IMR-90 (cell line): ENCODE measurements around the gene MAGI2. TPM values are rescaled to one million over a fixed set of nuclear protein-coding genes. Genes with fewer than 3 reads are reported as not detected.

Experiments used
- ATAC-seq: fragments of 200-7000 bp; cut with Tn5 transposase; 2 replicates; pipeline ENCODE4 v1.9.1; 2020; ENCODE audit warnings: low read depth, mild to moderate bottlenecking, moderate library complexity
- BruUV-seq: library from RNA; stranded (reverse); fragments of 400-500 nt; replicated peaks from 2 replicates; lab custom pipeline; 2021; lab: Mats Ljungman, UMichigan
- CTCF ChIA-PET: fragments of 300-600 bp; formaldehyde crosslinking; extraction: SDS; loops from one replicate; lab custom pipeline; 2021; ENCODE audit warnings: antibody characterized with exemption; lab: Yijun Ruan, JAX
- POLR2A ChIA-PET: fragments of 300-600 bp; sonication (Branson Sonifier 250); formaldehyde crosslinking; loops from one replicate; lab custom pipeline; 2022; ENCODE audit warnings: antibody characterized with exemption; ENCODE audit not compliant: unreplicated experiment; lab: Charles Lee
- DNase-seq: peaks from one replicate; pipeline ENCODE4 v3.0.0; 2013
- H2AFZ ChIP-seq: replicated peaks from 2 replicates; pipeline ENCODE3; 2013; ENCODE audit warnings: low read length, mild to moderate bottlenecking; ENCODE audit not compliant: poor library complexity
- H2AK5ac ChIP-seq: 2 replicates; pipeline ENCODE4 v1.6.1; 2013; ENCODE audit warnings: low read depth, low read length, inconsistent platforms
- H2AK9ac ChIP-seq: replicated peaks from 2 replicates; pipeline ENCODE3; 2013; ENCODE audit warnings: mild to moderate bottlenecking, low read depth, low read length, moderate library complexity; ENCODE audit not compliant: poor library complexity
- H2BK120ac ChIP-seq: 2 replicates; pipeline ENCODE4 v1.6.1; 2013; ENCODE audit warnings: low read depth, low read length, inconsistent platforms
- H2BK15ac ChIP-seq: 3 replicates; pipeline ENCODE4 v1.6.1; 2013; ENCODE audit warnings: low read depth, low read length, inconsistent platforms
- H2BK20ac ChIP-seq: 2 replicates; pipeline ENCODE4 v1.6.1; 2013; ENCODE audit warnings: low read depth, mild to moderate bottlenecking, inconsistent platforms, low read length, moderate library complexity
- H2BK5ac ChIP-seq: 2 replicates; pipeline ENCODE4 v1.6.1; 2013; ENCODE audit warnings: mild to moderate bottlenecking, low read depth, low read length, inconsistent platforms; ENCODE audit not compliant: poor library complexity, severe bottlenecking
- H3K14ac ChIP-seq: replicated peaks from 2 replicates; pipeline ENCODE4 v1.6.1; 2013; ENCODE audit warnings: low read depth, low read length, inconsistent platforms
- H3K18ac ChIP-seq: 2 replicates; pipeline ENCODE4 v1.6.1; 2013; ENCODE audit warnings: low read depth, low read length, control low read depth
- H3K23ac ChIP-seq: 2 replicates; pipeline ENCODE4 v1.6.1; 2013; ENCODE audit warnings: low read depth, low read length, inconsistent platforms
- H3K27ac ChIP-seq: 2 replicates; pipeline ENCODE4 v1.5.1; 2013; ENCODE audit warnings: mild to moderate bottlenecking, control low read depth, low read length; ENCODE audit not compliant: insufficient read depth
- H3K27me3 ChIP-seq: 2 replicates; pipeline ENCODE4 v1.6.1; 2013; ENCODE audit warnings: low read length; ENCODE audit not compliant: control insufficient read depth, insufficient read depth
- H3K36me3 ChIP-seq: 2 replicates; pipeline ENCODE4 v1.6.1; 2013; ENCODE audit warnings: low read length, mixed read lengths; ENCODE audit not compliant: control insufficient read depth, insufficient read depth
- H3K4ac ChIP-seq: 2 replicates; pipeline ENCODE4 v1.6.1; 2013; ENCODE audit warnings: low read depth, low read length, inconsistent platforms
- H3K4me1 ChIP-seq: 2 replicates; pipeline ENCODE4 v1.6.1; 2013; ENCODE audit warnings: low read length, mixed read lengths; ENCODE audit not compliant: control insufficient read depth, insufficient read depth
- H3K4me2 ChIP-seq: 2 replicates; pipeline ENCODE4 v1.6.1; 2013; ENCODE audit warnings: low read depth, mild to moderate bottlenecking, control low read depth, low read length, moderate library complexity
- H3K4me3 ChIP-seq: 2 replicates; pipeline ENCODE4 v1.5.1; 2013; ENCODE audit warnings: low read depth, mild to moderate bottlenecking, control low read depth, low read length, moderate library complexity; ENCODE audit not compliant: insufficient read depth
- H3K56ac ChIP-seq: 2 replicates; pipeline ENCODE4 v1.6.1; 2013; ENCODE audit warnings: low read length, inconsistent platforms; ENCODE audit not compliant: insufficient read depth; ENCODE audit errors: extremely low read depth
- H3K79me1 ChIP-seq, 2 experiments: 2 replicates each; pipeline ENCODE4 v1.6.1; 2013; ENCODE audit warnings: low read length in 2 of 2, inconsistent platforms in 1 of 2, low read depth in 1 of 2
- H3K9ac ChIP-seq: 2 replicates; pipeline ENCODE4 v1.6.1; 2013; ENCODE audit warnings: low read depth, low read length, control low read depth
- H3K9me1 ChIP-seq: 2 replicates; pipeline ENCODE4 v1.6.1; 2013; ENCODE audit warnings: low read length, inconsistent platforms; ENCODE audit not compliant: insufficient read depth
- H3K9me3 ChIP-seq: 2 replicates; pipeline ENCODE4 v1.6.1; 2013; ENCODE audit warnings: low read length; ENCODE audit not compliant: control insufficient read depth, insufficient read depth
- H4K20me1 ChIP-seq: 2 replicates; pipeline ENCODE4 v1.6.1; 2013; ENCODE audit warnings: low read length, inconsistent platforms; ENCODE audit not compliant: insufficient read depth
- H4K5ac ChIP-seq: 2 replicates; pipeline ENCODE4 v1.6.1; 2013; ENCODE audit warnings: mild to moderate bottlenecking, low read depth, low read length, control low read depth
- H4K8ac ChIP-seq, 2 experiments: 2 replicates each; pipeline ENCODE4 v1.6.1; 2013; ENCODE audit warnings: low read depth in 2 of 2, low read length in 2 of 2, control low read depth in 1 of 2, inconsistent platforms in 1 of 2
- H4K91ac ChIP-seq: 2 replicates; pipeline ENCODE4 v1.6.1; 2013; ENCODE audit warnings: low read depth, low read length, inconsistent platforms; ENCODE audit not compliant: insufficient read depth
- CEBPB ChIP-seq: IDR thresholded peaks from 2 replicates; pipeline ENCODE4 v1.6.1; 2012; ENCODE audit warnings: low read depth, low read length, improper control_type of control experiment
- CHD1 ChIP-seq: IDR thresholded peaks from 2 replicates; pipeline ENCODE4 v1.6.1; 2012; ENCODE audit warnings: low read depth, low read length, improper control_type of control experiment
- CTCF ChIP-seq: conservative IDR thresholded peaks from 2 replicates; pipeline ENCODE4 v1.5.1; 2012; ENCODE audit warnings: mild to moderate bottlenecking, low read depth, low read length, improper control_type of control experiment
- ELK1 ChIP-seq: fragments of 150-350 bp; IDR thresholded peaks from 2 replicates; pipeline ENCODE4 v1.6.1; 2016; ENCODE audit warnings: low read depth, mild to moderate bottlenecking, low read length, moderate library complexity, borderline replicate concordance
- FOS ChIP-seq: fragments of 150-350 bp; IDR thresholded peaks from 2 replicates; pipeline ENCODE4 v1.6.1; 2016; ENCODE audit warnings: low read depth, low read length
- MAFK ChIP-seq: IDR thresholded peaks from 2 replicates; pipeline ENCODE4 v1.6.1; 2012; ENCODE audit warnings: low read depth, low read length, improper control_type of control experiment
- NFE2L2 ChIP-seq: fragments of 150-350 bp; IDR thresholded peaks from 2 replicates; pipeline ENCODE4 v1.6.1; 2016; ENCODE audit warnings: low read depth, mild to moderate bottlenecking, low read length
- RCOR1 ChIP-seq: IDR thresholded peaks from 2 replicates; pipeline ENCODE4 v1.6.1; 2012; ENCODE audit warnings: mild to moderate bottlenecking, low read length, improper control_type of control experiment; ENCODE audit not compliant: insufficient replicate concordance
- SMC3 ChIP-seq: fragments of 150-350 bp; IDR thresholded peaks from 2 replicates; pipeline ENCODE4 v1.6.1; 2016; ENCODE audit warnings: low read depth, mild to moderate bottlenecking, antibody characterized with exemption, low read length, moderate library complexity
- USF2 ChIP-seq: fragments of 150-350 bp; IDR thresholded peaks from 2 replicates; pipeline ENCODE4 v1.6.1; 2017; ENCODE audit warnings: mild to moderate bottlenecking, antibody characterized with exemption, low read length, low read depth
- WGBS, 2 experiments: methylation state at CpG; one replicate each; pipeline versions ENCODE4 v1.1.5 to v1.1.7; 2013; ENCODE audit warnings: missing lambda C conversion rate in 2 of 2; ENCODE audit not compliant: insufficient read length in 1 of 2; ENCODE audit errors: extremely low coverage in 2 of 2; 5-methylcytosine and 5-hydroxymethylcytosine counted together
- dilution Hi-C: fragments of 300-500 bp; cut with HindIII; formaldehyde crosslinking; loops from one replicate; pipeline ENCODE4 v1.14.3; 2018; ENCODE audit warnings: low sequenced_read_pairs; ENCODE audit not compliant: unreplicated experiment
- in situ Hi-C: fragments of 300-500 bp; cut with MboI; formaldehyde crosslinking; loops from 3 replicates; pipeline ENCODE4 v1.14.3; 2019; ENCODE audit warnings: low sequenced_read_pairs, inconsistent platforms, mixed read lengths
- intact Hi-C: fragments of 100-400 bp; cut with micrococcal nuclease; formaldehyde crosslinking; loops from 2 replicates; pipeline ENCODE4 v1.10.0; 2022
- polyA plus RNA-seq, 3 experiments: library from polyadenylated mRNA; depleted of rRNA; stranded (reverse); fragments of >200 nt; gene quantifications; 2 replicates each; pipeline ENCODE4 v1.2.3, GENCODE V29; 2012; ENCODE audit warnings: low replicate concordance in 1 of 3
- total RNA-seq: library from RNA; depleted of rRNA; stranded (reverse); fragments of >200 nt; gene quantifications from 2 replicates; pipeline ENCODE4 v1.2.3, GENCODE V29; 2012

The MAGI2 gene
- total and polyA plus RNA-seq, 2 of the 4 experiments (the other 2 are of a cell fraction) = 2.5 to 17.9 TPM

GRCh38 chr7:78345293-78345911, 1108.1 kb downstream of the MAGI2 start:
- Histone ChIP-seq H3K9me3 (no peaks in the 10 kb centered on the region), H2BK5ac (no peak overlapping the region), H4K20me1 (no peaks in the 10 kb centered on the region), H3K4me3 (no peak overlapping the region), H3K4ac (no peak overlapping the region), H4K5ac (no peak overlapping the region), H3K27me3 (no peaks in the 10 kb centered on the region), H3K56ac (no peak overlapping the region), H2BK20ac (no peak overlapping the region), H3K9ac (no peak overlapping the region), H2AK9ac (no peak overlapping the region), H3K4me2 (no peak overlapping the region), H4K91ac (no peak overlapping the region), H3K4me1 (no peaks in the 10 kb centered on the region; the same call in 1 of the 2 replicates), H3K23ac (no peak overlapping the region), H3K36me3 (no peaks in the 10 kb centered on the region), H3K18ac (no peak overlapping the region), H3K14ac (no peak overlapping the region), H2BK120ac (no peak overlapping the region), H2BK15ac (no peak overlapping the region), H2AFZ (no peak overlapping the region), H4K8ac (no peak overlapping the region), H2AK5ac (no peak overlapping the region), H3K27ac (no peak overlapping the region), H3K79me1 (no peaks in the 10 kb centered on the region), H3K9me1 (no peaks in the 10 kb centered on the region; the same call in 1 of the 2 replicates)
- WGBS, 2 experiments = 88% methylated on average over 9 of the region's 14 CpGs; no CpG with 5 or more reads in 1 of the 2 experiments
- dilution Hi-C loops (no loop called here), in situ Hi-C loops (no loop called here), intact Hi-C loops (no loop called here)
- TF ChIP-seq FOS (no peak), CEBPB (no peak), MAFK (no peak), USF2 (no peak), RCOR1 (no peak), CHD1 (no peak), NFE2L2 (no peak), CTCF (no peak), ELK1 (no peak), SMC3 (no peak)
- ChIA-PET POLR2A (no interaction called here), CTCF (interaction anchor here (0.7 kb wide), 1 partner anchor 15 kb away, joined by 3 read pairs; no protein-coding TSS in a partner anchor)
- ATAC-seq (no peak), DNase-seq (no peak)
- no TSS peak for BruUV-seq
